ENCODE measurements around the gene COA6.
"Not testable (repeated sequence)": the region's sequence is repeated elsewhere in the genome, so short reads cannot be mapped to it uniquely, and the experiment has no call there.

Gene COA6

GRCh38 chr1:234345237-234345636 lies 28.0 kb upstream of the COA6 start:
- CTCF ChIA-PET: no interaction called here
- TF ChIP-seq, protein P1, sequence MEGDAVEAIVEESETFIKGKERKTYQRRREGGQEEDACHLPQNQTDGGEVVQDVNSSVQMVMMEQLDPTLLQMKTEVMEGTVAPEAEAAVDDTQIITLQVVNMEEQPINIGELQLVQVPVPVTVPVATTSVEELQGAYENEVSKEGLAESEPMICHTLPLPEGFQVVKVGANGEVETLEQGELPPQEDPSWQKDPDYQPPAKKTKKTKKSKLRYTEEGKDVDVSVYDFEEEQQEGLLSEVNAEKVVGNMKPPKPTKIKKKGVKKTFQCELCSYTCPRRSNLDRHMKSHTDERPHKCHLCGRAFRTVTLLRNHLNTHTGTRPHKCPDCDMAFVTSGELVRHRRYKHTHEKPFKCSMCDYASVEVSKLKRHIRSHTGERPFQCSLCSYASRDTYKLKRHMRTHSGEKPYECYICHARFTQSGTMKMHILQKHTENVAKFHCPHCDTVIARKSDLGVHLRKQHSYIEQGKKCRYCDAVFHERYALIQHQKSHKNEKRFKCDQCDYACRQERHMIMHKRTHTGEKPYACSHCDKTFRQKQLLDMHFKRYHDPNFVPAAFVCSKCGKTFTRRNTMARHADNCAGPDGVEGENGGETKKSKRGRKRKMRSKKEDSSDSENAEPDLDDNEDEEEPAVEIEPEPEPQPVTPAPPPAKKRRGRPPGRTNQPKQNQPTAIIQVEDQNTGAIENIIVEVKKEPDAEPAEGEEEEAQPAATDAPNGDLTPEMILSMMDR (IDR thresholded peaks at IDR 0.05; ENCODE audit: control extremely low read depth, extremely low read depth, low read depth, missing control alignments): no peak
- no peak for DNase-seq (ENCODE audit: extremely low spot score)
- POLR2A ChIA-PET: no interaction called here

GRCh38 chr1:234348964-234349363 lies 24.3 kb upstream of the COA6 start:
- DNase-seq (ENCODE audit: extremely low spot score): no peak
- POLR2A ChIA-PET: no interaction called here
- TF ChIP-seq, protein P1 (IDR thresholded peaks at IDR 0.05; ENCODE audit: control extremely low read depth, extremely low read depth, low read depth, missing control alignments): no peak
- CTCF ChIA-PET: interaction anchor here (1.4 kb wide), 1 partner anchor 22 kb away, joined by 4 read pairs; no protein-coding TSS in a partner anchor

- TF ChIP-seq, protein P1 (IDR thresholded peaks at IDR 0.05; ENCODE audit: control extremely low read depth, extremely low read depth, low read depth, missing control alignments): no peak
- CTCF ChIA-PET: interaction anchor here (0.6 kb wide), 1 partner anchor 29 kb away, joined by 4 read pairs; no protein-coding TSS in a partner anchor
- no peak for DNase-seq (ENCODE audit: extremely low spot score)
- POLR2A ChIA-PET: no interaction called here
These were observed 17.3 kb upstream of the COA6 start for GRCh38 chr1:234355782-234356510.

- POLR2A ChIA-PET: not testable (repeated sequence)
- DNase-seq (ENCODE audit: extremely low spot score): peak; percentile 34
- CTCF ChIA-PET: interaction anchor here (0.6 to 1.1 kb wide), 2 partner anchors 17 to 30 kb away, joined by 3 to 4 read pairs; no protein-coding TSS in a partner anchor
These were observed 16.5 kb upstream of the COA6 start for GRCh38 chr1:234356615-234357269.

DNA sequence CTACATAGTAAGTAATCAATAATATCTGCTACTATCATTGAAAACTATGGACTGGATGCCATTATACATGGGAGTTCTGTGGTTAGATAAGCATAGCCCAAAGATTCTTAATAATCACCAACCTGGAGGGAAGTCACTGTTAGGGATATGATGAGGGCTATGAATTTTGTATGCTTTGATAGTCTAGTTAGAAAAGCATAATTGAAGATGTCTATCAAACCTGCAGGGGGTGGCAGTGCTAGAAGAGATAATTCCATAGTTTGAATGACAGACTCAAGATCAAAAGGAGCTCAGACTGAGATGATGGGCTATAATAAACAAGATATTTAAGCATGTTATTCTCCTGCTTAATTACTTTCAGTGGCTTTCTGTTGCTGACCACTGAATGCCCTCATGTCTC lies 15.4 kb upstream of the COA6 start:
- no peak for DNase-seq (ENCODE audit: extremely low spot score)
- ChIA-PET POLR2A (no interaction called here), CTCF (no interaction called here)
- TF ChIP-seq, protein P1 (IDR thresholded peaks at IDR 0.05; ENCODE audit: control extremely low read depth, extremely low read depth, low read depth, missing control alignments): no peak

DNA sequence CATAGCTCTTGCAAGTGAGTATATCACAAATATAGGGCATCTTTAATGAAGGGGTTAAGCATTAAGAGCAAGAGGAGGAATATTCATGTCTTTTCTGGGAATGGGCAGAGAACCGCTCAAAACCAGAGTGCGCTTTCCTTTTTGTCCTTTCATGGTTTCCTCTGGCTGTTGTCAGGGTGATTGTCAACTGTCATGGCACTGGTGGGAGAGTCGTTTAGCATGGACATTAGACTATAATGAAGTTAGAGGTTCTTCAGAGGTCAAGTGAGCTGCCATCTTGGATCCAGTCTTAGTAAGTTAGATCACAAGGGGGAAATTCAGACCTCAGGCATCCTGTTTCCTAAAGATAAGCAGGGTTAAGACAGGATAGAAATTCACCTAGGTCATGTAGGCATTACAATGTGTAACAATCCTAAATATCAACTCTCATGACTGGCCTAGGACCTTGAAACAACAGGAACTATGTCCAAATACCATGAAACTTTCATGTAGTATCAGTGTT lies 12.1 kb upstream of the COA6 start:
- ChIA-PET CTCF (no interaction called here), POLR2A (no interaction called here)
- TF ChIP-seq, protein P1 (IDR thresholded peaks at IDR 0.05; ENCODE audit: control extremely low read depth, extremely low read depth, low read depth, missing control alignments): no peak
- no peak for DNase-seq (ENCODE audit: extremely low spot score)

DNA sequence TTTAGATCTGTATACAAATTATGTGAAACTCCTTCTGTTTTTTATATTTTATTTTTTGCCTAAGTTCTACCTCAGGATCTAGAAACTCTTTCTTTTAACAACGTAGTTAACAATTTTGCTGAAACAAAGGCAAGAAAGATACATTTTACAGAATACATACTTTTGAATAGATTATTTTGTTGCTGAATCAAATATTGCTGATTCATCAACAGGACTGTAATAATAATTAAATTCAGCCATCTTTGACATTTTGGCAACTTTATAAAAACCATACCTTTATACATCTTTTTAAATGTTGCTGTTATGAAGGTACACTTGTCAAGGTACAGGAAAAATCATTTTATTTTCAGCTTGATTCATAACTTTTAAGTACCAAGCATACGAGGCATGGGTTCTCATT lies 10.7 kb upstream of the COA6 start:
- ChIA-PET CTCF (no interaction called here), POLR2A (no interaction called here)
- TF ChIP-seq, protein P1 (IDR thresholded peaks at IDR 0.05; ENCODE audit: control extremely low read depth, extremely low read depth, low read depth, missing control alignments): no peak
- DNase-seq (ENCODE audit: extremely low spot score): no peak
